HG03097 (cell line): ENCODE data around the gene RAB25.

Experiments used
- ATAC-seq: cut with Tn5 transposase; IDR thresholded peaks from one replicate; pipeline ENCODE4 v1.9.1; 2021; ENCODE audit not compliant: unreplicated experiment, low FRiP score

RAB25 gene

GRCh38 chr1:156100205-156100995 is 39.4 kb downstream of the RAB25 start:
- no peak for ATAC-seq

DNA sequence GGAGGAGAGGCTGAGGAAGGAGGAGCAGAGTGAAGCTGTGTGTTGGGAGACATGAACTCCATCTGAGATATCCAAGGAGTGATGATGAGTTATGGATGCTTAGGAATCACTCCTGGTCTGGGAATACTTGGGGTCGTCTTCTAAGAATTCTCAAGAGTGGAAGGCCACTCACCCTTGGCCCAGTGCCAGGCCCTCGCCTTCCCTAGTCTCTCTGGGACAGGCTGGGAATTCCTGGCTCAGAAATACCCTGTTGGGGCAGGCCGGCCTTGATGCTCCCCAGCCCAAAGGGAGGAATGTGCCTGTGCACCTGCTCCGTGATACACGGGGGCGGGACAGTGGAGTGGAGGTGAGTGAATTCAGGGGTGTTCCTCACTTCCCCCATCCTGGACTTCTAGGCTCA is 40.9 kb downstream of the RAB25 start:
- ATAC-seq = no peak

DNA sequence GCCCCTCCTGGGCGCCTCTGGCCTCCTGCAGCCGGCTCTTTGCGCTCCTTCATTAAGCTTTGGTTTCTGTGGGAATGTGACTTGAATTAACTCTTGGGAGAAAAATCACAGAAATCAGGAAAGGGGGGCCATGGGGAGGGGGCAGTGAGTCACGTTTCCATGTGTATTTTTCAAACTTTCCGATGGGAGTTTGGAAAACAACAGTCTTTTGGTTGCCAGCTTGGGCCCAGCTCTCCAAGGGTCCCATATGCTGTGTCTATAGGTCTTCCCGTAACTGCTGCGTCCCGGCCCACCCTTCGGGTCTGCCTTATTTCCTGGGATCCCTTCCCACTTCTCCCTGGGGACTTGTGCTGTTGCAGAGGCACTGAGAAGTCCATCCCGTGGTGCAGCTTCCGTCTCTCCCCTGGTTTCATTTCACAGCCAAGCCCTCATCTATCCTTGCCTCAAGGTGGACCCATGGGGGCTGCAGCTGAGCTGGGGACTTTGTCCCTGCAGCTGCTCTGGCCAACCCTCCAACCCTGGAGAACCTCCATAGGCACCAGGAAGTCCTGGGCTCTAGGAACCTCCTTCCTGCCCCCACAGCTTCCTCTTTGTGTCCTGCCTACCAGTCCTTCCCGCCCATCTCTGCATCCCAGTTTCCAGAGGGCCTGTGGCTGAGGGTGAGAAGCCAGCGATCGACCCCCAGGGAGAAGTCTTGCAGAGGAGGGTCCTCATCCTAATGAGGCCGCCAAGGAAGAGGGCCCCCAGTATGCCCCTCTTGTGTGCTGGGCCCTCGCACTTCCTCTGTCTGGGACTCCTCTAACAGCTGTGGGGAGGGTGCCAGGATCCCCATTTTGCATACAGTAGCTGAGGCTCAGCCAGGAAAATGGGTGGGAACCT is 41.9 kb downstream of the RAB25 start:
- ATAC-seq = no peak

DNA sequence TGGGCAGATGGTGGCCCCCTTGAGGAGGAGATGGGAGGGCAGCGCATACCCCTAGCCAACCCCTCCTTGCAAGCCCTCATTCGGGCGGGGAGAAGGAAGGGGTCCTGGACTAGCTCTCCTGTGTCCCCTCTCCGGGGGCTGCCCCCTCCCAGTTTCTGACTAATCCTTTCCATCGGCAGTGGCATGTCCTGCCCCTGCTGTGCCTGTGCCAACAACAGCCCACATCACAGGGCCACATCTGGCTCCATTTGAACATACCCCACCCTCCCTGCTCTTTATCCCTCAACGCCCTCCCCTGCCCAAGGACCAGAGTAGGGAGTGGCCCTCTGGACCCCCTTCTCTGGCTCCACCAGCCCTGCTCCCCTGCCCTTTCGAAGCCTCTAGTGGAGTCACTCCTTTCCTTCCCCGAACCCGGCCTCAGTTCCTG is 42.6 kb downstream of the RAB25 start:
- no peak for ATAC-seq

- ATAC-seq = no peak
Observed at GRCh38 chr1:156104065-156104810, 43.3 kb downstream of the RAB25 start.

GRCh38 chr1:156104861-156105832 is 44.2 kb downstream of the RAB25 start:
- no peak for ATAC-seq

- no peak for ATAC-seq
Observed at GRCh38 chr1:156106624-156107488, 45.9 kb downstream of the RAB25 start.

- no peak for ATAC-seq
Observed at GRCh38 chr1:156108057-156108456, 47.1 kb downstream of the RAB25 start.

DNA sequence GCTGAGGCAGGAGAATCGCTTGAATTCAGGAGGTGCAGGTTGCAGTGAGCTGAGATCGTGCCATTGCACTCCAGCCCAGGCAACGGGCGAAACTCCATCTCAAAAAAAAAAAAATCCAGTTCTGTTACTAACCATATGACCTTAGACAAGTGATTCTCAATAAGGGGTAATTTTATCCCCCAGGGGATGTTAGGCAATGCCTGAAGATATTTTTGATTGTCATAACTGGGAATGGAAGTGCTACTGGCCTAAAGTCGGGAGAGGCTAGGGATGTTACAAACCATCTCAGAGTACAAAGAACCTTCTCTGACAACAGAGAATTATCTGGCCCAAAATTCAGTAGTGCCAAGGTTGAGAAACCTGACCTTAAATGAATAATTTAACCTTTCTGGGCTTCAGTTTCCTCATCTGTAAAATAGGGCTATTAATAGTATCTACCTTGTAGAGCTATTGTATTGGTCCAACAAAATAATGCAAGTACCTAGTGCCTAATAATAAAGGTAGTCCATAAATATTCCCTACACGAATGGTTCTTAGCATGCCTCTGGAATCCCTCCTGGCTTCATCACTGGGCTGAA is 47.8 kb downstream of the RAB25 start:
- no peak for ATAC-seq

- ATAC-seq = no peak
Observed at GRCh38 chr1:156110252-156110651, 49.3 kb downstream of the RAB25 start.

DNA sequence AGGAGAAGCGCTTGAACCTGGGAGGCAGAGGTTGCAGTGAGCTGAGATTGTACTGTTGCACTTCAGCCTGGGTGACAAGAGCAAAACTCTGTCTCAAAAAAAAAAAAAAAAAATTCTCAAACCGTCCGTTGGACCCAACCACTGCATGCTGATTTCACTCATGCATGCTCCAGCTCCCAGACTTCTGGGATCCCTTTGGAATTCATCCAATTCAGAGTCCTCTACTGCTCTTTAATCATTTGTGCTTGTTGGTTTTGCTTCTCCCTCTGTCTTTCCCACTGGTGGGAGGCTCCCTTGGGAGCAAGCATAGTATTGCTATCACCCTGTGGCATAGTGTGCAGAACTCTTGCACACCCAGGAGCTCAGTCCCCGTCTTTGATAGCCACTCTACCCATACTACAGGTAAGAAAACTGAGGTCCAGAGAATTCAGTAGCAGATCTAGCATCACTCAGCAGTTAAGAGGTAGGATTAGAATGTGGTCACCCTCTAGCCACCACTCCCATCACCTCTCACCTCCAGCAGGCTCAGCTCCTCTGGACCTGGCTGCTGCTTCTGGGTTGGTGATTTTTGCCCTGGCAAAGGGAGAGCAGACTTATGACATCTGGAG is 50.5 kb downstream of the RAB25 start:
- ATAC-seq = no peak

DNA sequence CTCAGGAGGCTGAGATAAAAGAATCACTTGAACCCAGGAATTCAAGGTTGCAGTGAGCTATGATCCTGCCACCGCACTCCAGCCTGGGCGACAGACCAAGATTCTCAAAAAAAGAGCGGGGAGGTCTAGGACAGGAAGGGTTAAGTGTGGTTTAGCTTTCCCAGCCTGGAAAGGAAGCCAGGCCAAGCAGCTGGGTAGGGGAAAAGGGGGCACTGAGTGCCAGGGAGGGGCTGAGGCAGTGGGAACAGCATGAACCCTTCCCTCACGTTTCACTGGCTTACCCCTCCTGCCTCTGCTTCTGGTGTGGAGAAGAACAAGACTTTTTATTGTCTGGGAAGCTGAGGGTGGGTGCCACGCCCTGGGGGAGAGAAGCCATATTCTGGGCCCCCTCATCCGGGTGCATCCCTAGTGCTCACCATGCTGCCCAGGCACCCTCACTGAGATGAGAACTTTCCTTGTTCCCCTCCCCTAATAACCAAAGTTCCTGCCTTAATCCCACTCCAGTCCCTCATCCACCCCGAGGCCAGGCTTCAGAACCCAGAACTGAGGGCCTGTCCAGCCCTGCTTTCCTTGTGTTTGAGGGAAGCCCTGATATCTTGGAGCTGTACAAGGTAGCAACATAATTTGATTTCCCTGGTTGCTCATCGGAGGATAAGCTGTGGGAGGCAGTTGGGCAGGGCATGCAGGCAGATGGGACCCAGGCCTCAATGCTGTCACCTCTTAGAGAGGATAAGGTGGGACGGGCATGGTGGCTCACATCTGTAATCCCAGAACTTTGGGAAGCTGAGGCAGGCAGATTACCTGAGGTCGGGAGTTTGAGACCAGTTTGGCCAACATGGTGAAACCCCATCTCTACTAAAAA is 51.5 kb downstream of the RAB25 start:
- ATAC-seq = no peak

GRCh38 chr1:156113282-156113950 is 52.5 kb downstream of the RAB25 start:
- ATAC-seq = no peak

DNA sequence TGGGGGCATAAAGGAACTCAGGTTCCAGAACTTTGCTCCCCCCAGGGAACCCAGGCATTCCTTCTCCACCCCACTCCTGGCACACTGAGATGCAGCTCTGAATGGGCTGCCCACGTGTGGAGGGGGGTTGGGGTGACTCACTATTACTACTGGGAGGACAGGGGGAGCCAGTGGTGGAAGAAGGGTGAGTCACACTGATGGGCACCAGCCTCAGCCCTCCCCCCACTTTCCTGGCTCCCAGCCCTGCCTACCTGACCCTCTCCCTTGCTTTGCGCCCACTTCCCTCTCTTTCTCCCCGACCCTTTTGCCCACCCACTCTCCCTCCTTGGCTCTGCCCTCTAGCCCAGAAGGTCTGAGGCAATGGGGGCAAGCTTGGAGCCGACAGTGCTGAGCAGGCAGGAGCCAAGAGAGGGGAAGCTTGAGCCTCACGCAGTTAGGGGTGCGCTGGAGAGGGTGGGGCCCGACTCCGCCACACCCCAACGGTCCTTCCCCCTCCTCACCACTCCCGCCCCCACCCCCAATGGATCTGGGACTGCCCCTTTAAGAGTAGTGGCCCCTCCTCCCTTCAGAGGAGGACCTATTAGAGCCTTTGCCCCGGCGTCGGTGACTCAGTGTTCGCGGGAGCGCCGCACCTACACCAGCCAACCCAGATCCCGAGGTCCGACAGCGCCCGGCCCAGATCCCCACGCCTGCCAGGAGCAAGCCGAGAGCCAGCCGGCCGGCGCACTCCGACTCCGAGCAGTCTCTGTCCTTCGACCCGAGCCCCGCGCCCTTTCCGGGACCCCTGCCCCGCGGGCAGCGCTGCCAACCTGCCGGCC is 53.4 kb downstream of the RAB25 start, which contains the start of gene LMNA:
Gene LMNA, plus strand, starts transcription at position 611 of the 818 bp plus-strand sequence. CDS start 208 bp downstream, outside the sequence.
- ATAC-seq = no peak

DNA sequence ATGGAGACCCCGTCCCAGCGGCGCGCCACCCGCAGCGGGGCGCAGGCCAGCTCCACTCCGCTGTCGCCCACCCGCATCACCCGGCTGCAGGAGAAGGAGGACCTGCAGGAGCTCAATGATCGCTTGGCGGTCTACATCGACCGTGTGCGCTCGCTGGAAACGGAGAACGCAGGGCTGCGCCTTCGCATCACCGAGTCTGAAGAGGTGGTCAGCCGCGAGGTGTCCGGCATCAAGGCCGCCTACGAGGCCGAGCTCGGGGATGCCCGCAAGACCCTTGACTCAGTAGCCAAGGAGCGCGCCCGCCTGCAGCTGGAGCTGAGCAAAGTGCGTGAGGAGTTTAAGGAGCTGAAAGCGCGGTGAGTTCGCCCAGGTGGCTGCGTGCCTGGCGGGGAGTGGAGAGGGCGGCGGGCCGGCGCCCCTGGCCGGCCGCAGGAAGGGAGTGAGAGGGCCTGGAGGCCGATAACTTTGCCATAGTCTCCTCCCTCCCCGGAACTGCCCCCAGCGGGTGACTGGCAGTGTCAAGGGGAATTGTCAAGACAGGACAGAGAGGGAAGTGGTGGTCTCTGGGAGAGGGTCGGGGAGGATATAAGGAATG is 54.1 kb downstream of the RAB25 start:
- no peak for ATAC-seq
